Measurements from ENCODE around the gene KRTAP24-1.

The KRTAP24-1 gene

DNA sequence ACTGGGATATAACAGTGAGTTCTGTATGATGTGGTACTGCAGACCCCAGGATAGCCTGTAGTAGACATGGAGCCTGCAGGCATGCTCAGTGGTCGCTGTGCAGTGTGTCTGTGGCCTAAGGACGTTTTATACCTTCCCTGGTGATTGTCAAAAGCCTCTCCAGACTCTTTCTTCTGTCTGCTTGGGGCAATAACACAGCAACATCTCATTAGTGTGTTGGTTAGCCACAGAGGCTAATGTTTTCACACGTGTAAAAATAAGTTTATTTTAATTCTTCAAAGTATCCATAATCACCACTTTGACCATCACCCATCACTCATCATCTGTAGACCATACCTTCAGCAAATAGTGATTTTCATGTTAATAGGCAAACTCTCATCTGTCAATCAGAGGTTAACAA lies at the start of gene KRTAP24-1:
Gene KRTAP24-1 (minus strand): TSS at position 101 of the 400 bp plus-strand sequence. CDS start 18 bp downstream, at position 83.
- no peak for DNase-seq (ENCODE audit: low read depth)

- DNase-seq (ENCODE audit: low read depth), result no peak
These were observed 46.6 kb upstream of the KRTAP24-1 start for GRCh38 chr21:30329203-30329875.

DNA sequence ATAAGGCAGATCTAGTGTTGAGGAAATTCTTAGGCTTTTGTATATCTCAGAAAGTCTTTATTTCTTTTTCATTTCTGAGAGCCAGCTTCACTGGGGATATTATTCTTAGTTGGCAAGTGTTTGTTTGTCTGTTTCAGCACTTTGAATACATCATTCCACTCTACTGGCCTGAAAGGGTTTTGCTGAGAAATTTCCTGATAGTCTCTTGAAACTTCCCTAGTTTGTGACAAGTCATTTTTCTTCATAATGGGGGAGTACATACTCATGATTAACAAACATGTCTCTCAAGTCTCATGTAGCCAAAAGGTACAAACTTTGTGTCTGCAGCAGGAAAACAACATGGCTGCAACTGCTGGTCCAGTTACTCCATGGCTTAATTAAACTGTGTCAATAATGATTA lies 43.6 kb upstream of the KRTAP24-1 start:
- DNase-seq (ENCODE audit: low read depth), result no peak

- no peak for DNase-seq (ENCODE audit: low read depth)
These were observed 37.5 kb upstream of the KRTAP24-1 start, which contains the start of gene KRTAP26-1 for GRCh38 chr21:30320215-30320614. TSS of gene KRTAP26-1 (minus strand) at chr21:30320315. CDS start at chr21:30320035, 280 bp downstream.

GRCh38 chr21:30315701-30316100 lies 33.0 kb upstream of the KRTAP24-1 start:
- DNase-seq (ENCODE audit: low read depth), result no peak

- DNase-seq (ENCODE audit: low read depth), result no peak
These were observed 24.1 kb upstream of the KRTAP24-1 start for GRCh38 chr21:30306884-30307283.

DNA sequence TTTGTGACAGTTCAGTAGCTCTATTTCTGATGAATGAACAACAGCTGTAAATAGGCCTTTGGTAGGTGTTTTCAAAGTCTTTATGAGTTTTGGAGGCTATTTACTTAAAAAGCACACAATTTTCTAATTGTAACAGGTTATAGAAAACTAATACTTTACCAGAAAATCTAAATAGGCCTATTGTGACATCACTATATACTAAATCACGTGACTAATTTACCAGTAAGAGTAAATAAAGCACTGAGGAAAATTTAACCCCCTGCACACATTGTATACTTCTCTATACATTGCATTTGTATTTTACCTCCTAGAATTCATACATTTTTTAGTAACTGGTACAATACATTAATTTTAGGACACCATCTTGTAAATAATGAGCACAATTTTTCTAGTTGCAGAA lies 22.4 kb upstream of the KRTAP24-1 start:
- DNase-seq (ENCODE audit: low read depth), result no peak

GRCh38 chr21:30289215-30289614 lies 6.5 kb upstream of the KRTAP24-1 start, which contains the start of gene KRTAP25-1:
TSS of gene KRTAP25-1 (minus strand) at chr21:30289514. CDS start at chr21:30289490, 24 bp downstream.
- no peak for DNase-seq (ENCODE audit: low read depth)

DNA sequence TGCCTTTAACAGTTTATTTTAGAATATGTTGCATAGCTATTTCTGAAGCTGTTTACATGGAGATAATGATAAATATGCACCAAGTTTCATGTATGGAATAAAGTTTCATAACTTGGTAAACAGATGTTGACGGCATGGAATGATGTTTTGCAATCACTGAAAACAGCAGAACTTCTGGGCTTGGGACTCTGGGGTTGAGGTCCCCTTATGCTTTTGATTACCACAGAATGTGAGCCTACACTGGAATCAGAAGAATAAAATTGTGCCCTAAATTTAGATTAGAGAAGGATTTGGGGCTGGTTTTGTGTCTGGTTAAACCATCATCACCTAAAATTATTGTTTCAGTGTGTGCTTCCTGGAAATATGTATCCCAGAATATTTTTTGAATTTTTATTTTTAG lies 11.1 kb downstream of the KRTAP24-1 start:
- DNase-seq (ENCODE audit: low read depth), result no peak

GRCh38 chr21:30271156-30271555 lies 11.6 kb downstream of the KRTAP24-1 start:
- DNase-seq (ENCODE audit: low read depth), result no peak

DNA sequence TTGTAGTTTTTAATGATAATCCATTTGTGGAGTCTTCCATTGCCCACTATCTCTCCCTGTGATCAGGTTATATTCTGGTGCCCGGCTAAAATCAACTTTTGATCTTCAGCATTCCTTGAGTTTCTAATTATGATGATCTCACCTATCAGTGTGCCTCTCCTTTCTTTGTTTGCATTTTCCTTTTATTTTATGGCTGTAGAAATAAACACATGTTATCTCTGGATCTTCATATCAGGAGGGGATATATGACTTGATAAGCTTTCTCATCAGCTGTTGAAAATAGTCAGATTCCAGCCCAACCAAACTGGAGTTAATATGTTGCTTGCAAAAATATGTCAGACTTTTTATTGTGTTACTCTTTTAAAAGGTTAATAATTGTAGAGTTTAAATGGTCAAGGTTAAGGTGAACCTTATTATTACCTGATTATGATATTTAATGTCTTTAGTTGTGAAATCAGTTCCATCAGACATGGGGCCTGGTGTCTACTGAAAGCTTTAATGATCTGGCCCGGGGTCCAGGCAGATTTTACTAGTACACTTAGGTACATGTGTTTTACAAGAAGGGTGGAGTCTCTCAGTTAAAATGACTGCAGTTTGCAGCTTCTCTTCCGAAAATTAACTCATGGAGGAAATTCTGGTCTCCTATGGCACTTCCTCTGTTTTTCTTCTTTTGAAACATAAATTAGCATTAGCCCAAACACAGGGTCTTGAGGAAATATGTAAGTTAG lies 12.8 kb downstream of the KRTAP24-1 start:
- DNase-seq (ENCODE audit: low read depth), result no peak

DNA sequence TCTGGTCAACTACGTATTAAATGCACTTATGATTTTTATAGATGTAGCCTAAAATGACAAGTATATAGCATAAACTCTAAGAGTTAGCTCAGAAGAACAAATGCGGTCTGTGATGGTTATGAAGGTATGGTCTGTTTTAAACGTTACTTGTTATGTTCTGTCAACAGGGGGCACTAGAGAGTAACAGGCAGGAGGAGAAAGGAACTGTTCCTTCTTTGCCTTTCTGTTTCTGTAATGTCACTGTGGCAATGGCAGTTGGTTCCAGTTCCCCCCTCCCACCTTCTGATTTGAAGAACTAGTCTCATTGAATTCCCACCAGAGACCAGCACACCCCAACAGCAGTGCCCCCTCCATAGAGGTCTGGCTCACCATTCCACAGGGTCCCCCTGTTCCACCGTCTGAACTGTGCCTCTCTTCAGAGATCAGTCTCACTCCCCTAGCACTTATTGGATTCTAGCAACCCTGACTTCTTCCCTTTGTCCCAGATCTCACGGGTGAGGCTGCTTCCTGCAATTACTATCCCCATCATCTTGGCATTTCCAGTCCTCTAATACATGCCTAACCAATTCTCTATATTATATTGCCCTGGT lies 14.0 kb downstream of the KRTAP24-1 start:
- no peak for DNase-seq (ENCODE audit: low read depth)

DNA sequence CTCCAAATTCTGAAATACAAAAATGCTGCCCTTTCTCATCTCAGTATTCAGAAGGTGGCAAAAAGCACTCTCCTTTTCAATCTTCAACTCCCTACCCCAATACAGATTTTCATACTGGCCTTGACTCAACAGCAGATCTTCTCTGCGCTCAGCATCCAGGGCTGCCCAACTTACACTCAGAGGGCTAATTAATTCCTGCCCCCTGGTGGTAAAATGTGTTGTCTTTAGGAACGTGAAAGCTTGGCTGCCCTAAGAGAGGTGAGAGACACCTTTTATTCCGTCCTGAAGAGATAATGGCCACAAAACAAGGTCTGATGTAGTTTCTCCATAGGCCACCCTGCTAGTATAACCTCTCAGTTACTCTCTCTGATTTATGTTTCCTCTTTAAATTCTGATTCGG lies 25.0 kb downstream of the KRTAP24-1 start:
- DNase-seq (ENCODE audit: low read depth), result no peak

DNA sequence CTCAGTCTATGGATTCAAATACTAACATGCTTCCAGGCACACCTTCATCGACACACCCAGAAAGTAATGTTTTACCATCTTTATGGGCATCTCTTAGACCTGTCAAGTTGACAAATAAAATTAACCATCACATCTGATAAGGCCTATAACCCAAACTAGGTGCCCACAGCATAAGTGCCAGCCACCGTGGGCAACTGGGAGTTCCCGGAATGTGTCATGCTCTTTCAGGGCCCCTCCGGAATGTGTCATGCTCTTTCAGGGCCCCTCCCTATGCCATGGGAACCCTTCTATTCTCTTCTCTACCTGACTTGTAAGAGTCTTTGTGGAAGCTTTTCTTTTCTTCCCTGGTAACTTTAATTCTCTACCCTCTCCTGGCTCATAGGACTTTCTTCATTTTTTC lies 26.6 kb downstream of the KRTAP24-1 start:
- DNase-seq (ENCODE audit: low read depth), result no peak

GRCh38 chr21:30255679-30256078 lies 27.1 kb downstream of the KRTAP24-1 start:
- no peak for DNase-seq (ENCODE audit: low read depth)

- DNase-seq (ENCODE audit: low read depth), result no peak
These were observed 31.0 kb downstream of the KRTAP24-1 start for GRCh38 chr21:30251781-30252180.

DNA sequence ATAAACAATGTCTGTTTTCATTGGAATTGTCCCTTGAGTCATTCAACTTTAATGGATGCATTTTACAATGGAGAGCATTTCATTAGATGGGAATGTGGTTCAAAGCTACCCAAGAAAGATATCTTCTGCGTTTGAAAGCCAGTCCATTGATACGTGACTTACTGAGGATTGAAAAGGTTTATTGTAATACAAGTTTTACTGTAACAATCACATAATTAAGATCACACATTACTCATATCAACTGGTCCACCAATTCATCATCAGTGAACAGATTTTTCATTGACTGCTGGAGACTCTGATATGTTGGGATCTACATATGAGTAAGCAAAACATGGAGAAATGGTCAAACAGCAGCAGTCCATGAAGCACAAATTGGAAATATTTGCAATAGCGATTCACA lies 32.8 kb downstream of the KRTAP24-1 start:
- DNase-seq (ENCODE audit: low read depth), result no peak

DNA sequence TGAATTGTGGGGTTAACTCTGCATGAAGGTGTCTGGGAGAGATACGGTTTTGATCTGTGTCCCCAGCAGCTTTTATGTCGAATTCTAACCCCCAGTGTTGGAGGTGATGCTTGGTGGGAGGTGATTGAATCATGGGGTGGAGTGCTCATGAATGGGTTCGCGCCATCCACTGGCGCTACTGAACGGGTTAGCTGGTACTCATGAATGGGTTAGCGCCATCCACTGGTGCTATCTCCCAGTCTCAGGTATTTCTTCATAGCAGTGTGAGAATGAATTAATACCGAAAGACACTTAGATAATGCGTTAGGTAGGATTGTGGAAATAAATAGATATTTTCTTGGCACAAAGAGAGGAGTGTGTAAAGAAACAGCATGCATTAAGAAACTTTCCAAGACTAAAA lies 33.9 kb downstream of the KRTAP24-1 start:
- no peak for DNase-seq (ENCODE audit: low read depth)

DNA sequence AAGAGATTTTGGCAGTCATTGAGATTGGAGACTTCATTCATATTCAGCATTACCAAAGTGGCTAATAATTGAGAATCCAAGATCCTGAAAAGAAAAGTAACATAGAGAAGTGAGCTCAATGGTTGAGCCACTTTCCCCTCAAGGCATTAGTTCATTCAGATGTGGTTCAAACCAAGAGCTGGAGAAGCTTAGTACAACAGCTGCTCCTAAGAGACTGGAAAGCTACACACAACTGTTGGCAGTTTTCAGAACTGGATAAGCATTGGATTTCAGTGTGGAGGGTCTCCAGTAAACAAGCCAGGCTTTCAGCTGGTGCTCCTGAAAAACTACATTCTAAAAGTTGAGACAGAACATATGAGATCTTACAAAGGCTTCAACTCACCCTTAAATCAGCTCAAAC lies 37.7 kb downstream of the KRTAP24-1 start:
- no peak for DNase-seq (ENCODE audit: low read depth)

GRCh38 chr21:30243691-30244090 lies 39.1 kb downstream of the KRTAP24-1 start:
- no peak for DNase-seq (ENCODE audit: low read depth)

DNA sequence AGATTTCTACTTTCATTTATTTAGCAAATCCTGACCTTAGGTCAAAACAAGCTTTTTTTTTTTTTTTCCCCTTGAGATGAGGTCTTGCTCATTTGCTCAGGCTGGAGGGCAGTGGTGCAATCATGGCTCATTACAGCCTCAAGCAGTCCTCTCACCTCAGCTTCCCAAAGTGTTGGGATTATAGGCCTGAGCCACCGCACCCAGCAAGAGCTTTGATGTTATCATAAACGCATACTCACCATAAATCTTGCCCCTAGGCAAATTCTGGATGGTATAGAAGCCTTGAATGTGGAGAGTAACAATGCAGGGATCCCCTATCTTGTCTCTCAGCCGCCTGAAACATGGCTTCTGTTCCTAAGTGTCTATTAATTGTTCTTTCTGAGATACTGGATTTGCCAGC lies 42.1 kb downstream of the KRTAP24-1 start:
- DNase-seq (ENCODE audit: low read depth), result no peak

DNA sequence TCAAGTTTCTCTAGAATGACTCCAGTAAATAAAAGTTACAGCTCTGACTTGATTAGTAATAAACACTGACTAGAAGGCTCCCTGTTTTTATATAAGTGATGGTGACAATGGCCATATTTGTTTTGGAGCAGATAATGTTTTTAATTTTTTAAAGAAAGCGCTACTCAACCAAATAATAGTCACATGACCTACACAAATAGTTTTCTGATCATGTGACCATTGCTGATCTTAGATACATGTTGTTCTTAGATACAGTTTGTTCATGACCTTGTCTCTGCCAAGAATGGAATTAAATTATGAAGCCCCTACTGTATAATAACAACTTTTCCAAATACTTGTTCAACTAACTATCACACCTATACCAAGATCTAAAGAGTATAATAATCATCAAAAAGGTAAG lies 44.6 kb downstream of the KRTAP24-1 start:
- no peak for DNase-seq (ENCODE audit: low read depth)

DNA sequence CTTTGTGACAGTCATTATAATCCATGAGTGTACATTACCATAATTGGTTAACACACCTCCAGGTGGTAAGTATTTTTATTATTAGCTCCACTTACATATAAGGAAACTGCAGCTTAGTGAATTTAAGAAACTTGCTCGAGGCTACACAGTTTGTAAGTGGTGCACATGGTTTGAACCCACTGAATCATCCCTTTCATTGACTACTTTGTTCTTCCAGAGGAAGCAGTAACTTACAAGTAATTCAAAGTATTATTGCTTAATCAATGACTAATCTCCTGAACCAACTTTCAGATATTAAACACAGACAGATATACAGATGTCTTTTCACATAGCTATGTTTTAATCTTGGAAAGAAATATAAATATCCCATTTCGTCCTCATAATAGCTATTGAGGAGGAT lies 48.1 kb downstream of the KRTAP24-1 start:
- no peak for DNase-seq (ENCODE audit: low read depth)
